Thymus (tissue), 11 donors: ENCODE results near the gene NFKB2. TPM values are rescaled to one million over a fixed set of nuclear protein-coding genes. Genes with fewer than 3 reads are reported as not detected.

Experiments
- DNase-seq, 9 donors: peaks; one replicate each; pipeline ENCODE4 v3.0.0-alpha.2; 2013; ENCODE audit warnings: low spot score in 9 of 9, low read depth in 6 of 9, missing footprints in 1 of 9
- H3K27ac ChIP-seq, 2 donors: one replicate each; pipeline ENCODE4 v1.5.1; 2013; ENCODE audit warnings: control low read depth in 1 of 2, low read depth in 1 of 2, low read length in 1 of 2, mild to moderate bottlenecking in 1 of 2, moderate library complexity in 1 of 2
- H3K27me3 ChIP-seq, 2 donors: one replicate each; pipeline ENCODE4 v1.5.1; 2013; ENCODE audit warnings: low read length in 1 of 2; ENCODE audit not compliant: control insufficient read depth in 2 of 2, insufficient read depth in 1 of 2
- H3K36me3 ChIP-seq, 2 donors: one replicate each; pipeline ENCODE4 v1.5.1; 2013; ENCODE audit warnings: low read length in 1 of 2, mild to moderate bottlenecking in 1 of 2, moderate library complexity in 1 of 2; ENCODE audit not compliant: control insufficient read depth in 2 of 2, insufficient read depth in 2 of 2
- H3K4me1 ChIP-seq, 2 donors: one replicate each; pipeline ENCODE4 v1.5.1; 2013; ENCODE audit warnings: low read length in 2 of 2; ENCODE audit not compliant: control insufficient read depth in 2 of 2, insufficient read depth in 2 of 2
- H3K4me3 ChIP-seq, 2 donors: one replicate each; pipeline ENCODE4 v1.5.1; 2013; ENCODE audit warnings: low read length in 2 of 2, control low read depth in 1 of 2, mild to moderate bottlenecking in 1 of 2
- H3K9me3 ChIP-seq, 2 donors: one replicate each; pipeline ENCODE4 v1.5.1; 2013; ENCODE audit warnings: low read length in 1 of 2, mild to moderate bottlenecking in 1 of 2; ENCODE audit not compliant: control insufficient read depth in 2 of 2, insufficient read depth in 1 of 2
- WGBS: extraction: QIAGEN DNeasy Blood & Tissue Kit; methylation state at CpG from one replicate; pipeline ENCODE4 v1.1.7; 2013; 5-methylcytosine and 5-hydroxymethylcytosine counted together
- polyA plus RNA-seq: library from polyadenylated mRNA; stranded (reverse); fragments of 200-250 nt; gene quantifications from one replicate; pipeline ENCODE4 v1.2.3, GENCODE V29; 2013
- total RNA-seq: library from RNA; stranded (reverse); fragments of 120-200 nt; gene quantifications from one replicate; pipeline ENCODE4 v1.2.4, GENCODE V29; 2013
- donor health status: healthy.

The NFKB2 gene
- total and polyA plus RNA-seq, 2 donors, result 35.6 to 37.8 TPM

DNA sequence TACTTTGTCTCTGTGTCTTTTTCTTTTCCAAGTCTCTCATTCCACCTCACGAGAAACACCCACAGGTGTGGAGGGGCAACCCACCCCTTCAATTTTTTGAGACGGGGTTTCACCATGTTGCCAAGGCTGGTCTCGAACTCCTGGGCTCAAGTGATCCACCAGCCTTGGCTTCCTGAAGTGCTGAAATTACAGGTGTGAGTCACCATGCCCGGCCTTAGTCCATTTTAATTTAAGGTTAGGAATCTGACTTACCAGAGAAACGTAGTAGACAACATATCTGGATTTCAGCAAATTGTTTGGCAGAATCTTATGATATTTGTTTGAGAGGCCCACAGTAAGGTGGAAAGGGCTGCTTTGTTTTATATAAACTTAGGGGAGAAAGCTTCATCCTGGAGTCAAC is 3.2 kb upstream of the NFKB2 start:
- no peaks in the 10 kb centered on the region for H3K9me3 ChIP-seq
- no peak for DNase-seq
- 95% methylated on average over 5 of the region's 5 CpGs for whole genome bisulfite sequencing
- peaks cover 0 to 4% of the 10 kb centered on the region in 2 donors for H3K36me3 ChIP-seq
- no peak overlapping the region for H3K4me3 ChIP-seq
- peaks cover 3 to 47% of the 10 kb centered on the region in 2 donors for H3K27me3 ChIP-seq
- no peak overlapping the region for H3K27ac ChIP-seq
- peaks cover 10 to 37% of the 10 kb centered on the region in 2 donors for H3K4me1 ChIP-seq

DNA sequence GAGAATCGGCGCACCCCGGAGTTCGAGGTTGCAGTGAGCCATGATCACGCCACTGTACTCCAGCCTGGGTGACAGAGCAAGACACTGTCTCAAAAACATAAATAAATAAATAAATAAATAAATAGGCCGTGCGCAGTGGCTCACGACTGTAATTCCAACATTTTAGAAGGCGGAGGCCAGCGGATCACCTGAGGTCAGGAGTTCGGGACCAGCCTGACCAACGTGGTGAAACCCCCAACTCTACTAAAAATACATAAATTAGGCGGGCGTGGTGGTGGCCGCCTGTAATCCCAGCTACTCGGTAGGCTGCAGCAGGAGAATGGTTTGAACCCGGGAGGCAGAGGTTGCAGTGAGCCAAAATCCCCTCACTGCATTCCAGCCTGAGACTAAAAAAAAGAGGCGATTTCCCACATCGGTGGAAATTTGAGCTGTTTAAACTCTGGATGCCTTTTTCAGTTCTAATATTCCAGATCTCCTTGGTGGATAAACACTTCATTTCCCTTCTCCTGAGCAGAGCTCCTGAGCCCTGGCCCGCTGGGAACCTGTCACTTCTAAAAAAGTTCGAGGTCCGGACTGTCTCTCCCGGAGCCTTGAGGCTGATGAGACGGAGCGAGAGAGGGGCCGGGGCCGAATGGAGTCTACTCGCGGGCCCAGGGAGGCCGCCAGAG is 2.0 kb upstream of the NFKB2 start:
- WGBS, result 39% methylated on average over 30 of the region's 30 CpGs
- peak overlapping the region; percentile 49 to 84 for H3K4me3 ChIP-seq
- H3K9me3 ChIP-seq, result no peaks in the 10 kb centered on the region
- no peak for DNase-seq
- peaks cover 3 to 49% of the 10 kb centered on the region in 2 donors for H3K27me3 ChIP-seq
- H3K27ac ChIP-seq, result peak overlapping the region; percentile 83 to 98
- peaks cover 0 to 15% of the 10 kb centered on the region in 2 donors for H3K36me3 ChIP-seq
- H3K4me1 ChIP-seq, result peaks cover 10 to 43% of the 10 kb centered on the region in 2 donors

DNA sequence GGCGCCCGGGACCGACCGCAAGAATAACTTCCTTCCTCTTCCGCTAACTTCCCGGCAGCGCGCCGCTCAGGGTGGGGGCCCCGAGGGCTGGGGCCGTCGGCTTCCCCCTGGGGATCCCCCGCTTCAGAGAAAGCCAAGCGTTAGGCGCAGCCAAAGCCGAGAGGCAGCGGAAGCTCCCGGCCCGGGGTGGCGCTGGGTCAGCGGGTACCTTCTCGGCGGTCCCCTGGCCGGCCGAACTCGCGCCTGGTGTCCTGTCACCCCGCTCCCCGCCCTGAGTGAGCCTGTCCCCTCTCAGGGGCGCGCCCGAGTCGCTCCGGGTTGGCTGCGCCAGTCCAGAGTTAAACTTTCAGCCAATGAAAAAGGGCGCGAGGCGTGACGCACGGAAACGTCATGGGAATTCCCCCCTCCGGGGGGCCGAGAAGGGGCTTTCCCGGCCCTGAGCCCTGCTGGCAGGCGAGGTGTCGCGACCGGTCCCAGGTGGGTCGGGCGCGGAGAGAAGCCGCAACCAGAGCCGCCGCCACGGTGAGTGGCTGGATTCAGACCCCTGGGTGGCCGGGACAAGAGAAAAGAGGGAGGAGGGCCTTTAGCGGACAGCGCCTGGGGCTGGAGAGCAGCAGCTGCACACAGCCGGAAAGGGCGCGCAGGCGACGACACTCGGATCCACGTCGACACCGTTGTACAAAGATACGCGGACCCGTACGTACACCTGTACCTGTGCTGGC is 1.3 kb upstream of the NFKB2 start:
- Histone ChIP-seq H3K4me1 (peaks cover 10 to 46% of the 10 kb centered on the region in 2 donors), H3K36me3 (peaks cover 0 to 15% of the 10 kb centered on the region in 2 donors), H3K9me3 (no peaks in the 10 kb centered on the region), H3K4me3 (peak overlapping the region; percentile 49 to 84), H3K27me3 (peaks cover 3 to 52% of the 10 kb centered on the region in 2 donors), H3K27ac (peak overlapping the region; percentile 83 to 98)
- DNase-seq, result peak; percentile 68 to 92 (median 77)
- under 1% methylated on average over 71 of the region's 71 CpGs for WGBS

DNA sequence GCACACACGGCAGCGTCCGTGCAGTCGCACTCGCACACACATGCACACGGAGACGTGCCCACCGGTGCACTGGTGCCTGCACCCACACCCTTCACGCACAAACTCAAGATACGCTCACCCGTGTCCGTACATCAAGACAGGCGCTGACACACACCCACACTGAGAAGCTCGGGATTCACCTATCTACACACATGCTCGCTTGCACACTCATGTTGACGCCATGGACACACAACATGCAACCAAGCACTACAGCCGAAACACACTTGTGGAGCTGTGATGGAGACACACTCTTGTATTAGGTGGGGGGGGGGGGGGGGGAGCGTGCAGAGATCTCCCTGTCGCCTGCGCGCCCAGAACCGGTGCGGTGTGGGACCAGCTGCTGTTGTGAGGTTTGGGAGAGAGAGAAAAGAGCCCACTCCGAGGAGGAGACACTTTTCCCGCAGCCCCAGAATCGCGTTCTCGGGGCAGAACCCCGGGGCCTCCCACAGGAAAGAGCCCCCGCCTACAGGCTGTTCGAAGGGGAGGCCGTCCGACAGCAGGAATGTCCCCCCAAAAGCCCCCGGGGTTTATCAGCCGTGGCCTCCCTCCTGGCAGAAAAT is 605 bp upstream of the NFKB2 start:
- WGBS, result 1% methylated on average over 35 of the region's 35 CpGs
- H3K9me3 ChIP-seq, result no peaks in the 10 kb centered on the region
- H3K4me3 ChIP-seq, result peak overlapping the region; percentile 49 to 84
- H3K27me3 ChIP-seq, result peaks cover 3 to 52% of the 10 kb centered on the region in 2 donors
- peak in 4 of 9 donors; percentile 36 to 66 (median 40) for DNase-seq
- peaks cover 0 to 16% of the 10 kb centered on the region in 2 donors for H3K36me3 ChIP-seq
- peak overlapping the region; percentile 83 to 98 for H3K27ac ChIP-seq
- H3K4me1 ChIP-seq, result peaks cover 10 to 50% of the 10 kb centered on the region in 2 donors

DNA sequence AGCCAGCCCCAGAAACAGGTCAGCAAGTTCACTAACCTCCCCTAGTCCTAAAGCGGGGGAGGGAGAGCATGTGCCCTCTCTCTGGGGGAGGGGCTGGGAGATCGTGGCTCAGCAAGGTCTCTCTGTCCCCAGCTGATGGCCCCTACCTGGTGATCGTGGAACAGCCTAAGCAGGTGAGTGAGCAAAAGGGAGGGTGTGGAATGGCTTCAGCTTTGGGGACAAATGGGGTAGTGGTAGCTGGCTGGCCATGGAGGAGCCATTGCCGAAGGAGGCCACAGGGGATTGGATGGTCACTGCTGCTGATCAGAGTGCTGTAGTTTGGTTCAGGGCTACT is 779 bp downstream of the NFKB2 start:
- Histone ChIP-seq H3K4me3 (peak overlapping the region; percentile 49 to 84), H3K27ac (peak overlapping the region in 1 of 2 donors; percentile 70), H3K36me3 (peaks cover 4 to 25% of the 10 kb centered on the region in 2 donors), H3K4me1 (peaks cover 10 to 53% of the 10 kb centered on the region in 2 donors), H3K9me3 (no peaks in the 10 kb centered on the region), H3K27me3 (peaks cover 3 to 44% of the 10 kb centered on the region in 2 donors)
- DNase-seq, result no peak
- 84% methylated on average over 4 of the region's 4 CpGs for WGBS

DNA sequence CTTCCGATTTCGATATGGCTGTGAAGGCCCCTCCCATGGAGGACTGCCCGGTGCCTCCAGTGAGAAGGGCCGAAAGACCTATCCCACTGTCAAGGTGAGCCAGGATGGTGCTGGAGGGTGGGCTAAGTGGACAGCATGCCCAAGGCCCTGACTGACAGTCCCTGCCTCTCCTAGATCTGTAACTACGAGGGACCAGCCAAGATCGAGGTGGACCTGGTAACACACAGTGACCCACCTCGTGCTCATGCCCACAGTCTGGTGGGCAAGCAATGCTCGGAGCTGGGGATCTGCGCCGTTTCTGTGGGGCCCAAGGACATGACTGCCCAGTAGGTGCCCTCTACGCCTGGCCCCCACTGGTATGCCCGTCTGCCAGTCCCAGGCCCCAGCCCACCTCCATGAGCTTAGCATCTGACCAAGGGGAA is 1.2 kb downstream of the NFKB2 start:
- Histone ChIP-seq H3K36me3 (peaks cover 8 to 29% of the 10 kb centered on the region in 2 donors), H3K4me1 (peaks cover 10 to 53% of the 10 kb centered on the region in 2 donors), H3K4me3 (peak overlapping the region in 1 of 2 donors; percentile 49), H3K9me3 (no peaks in the 10 kb centered on the region), H3K27me3 (peaks cover 3 to 44% of the 10 kb centered on the region in 2 donors), H3K27ac (no peak overlapping the region)
- no peak for DNase-seq
- WGBS, result 97% methylated on average over 12 of the region's 12 CpGs

DNA sequence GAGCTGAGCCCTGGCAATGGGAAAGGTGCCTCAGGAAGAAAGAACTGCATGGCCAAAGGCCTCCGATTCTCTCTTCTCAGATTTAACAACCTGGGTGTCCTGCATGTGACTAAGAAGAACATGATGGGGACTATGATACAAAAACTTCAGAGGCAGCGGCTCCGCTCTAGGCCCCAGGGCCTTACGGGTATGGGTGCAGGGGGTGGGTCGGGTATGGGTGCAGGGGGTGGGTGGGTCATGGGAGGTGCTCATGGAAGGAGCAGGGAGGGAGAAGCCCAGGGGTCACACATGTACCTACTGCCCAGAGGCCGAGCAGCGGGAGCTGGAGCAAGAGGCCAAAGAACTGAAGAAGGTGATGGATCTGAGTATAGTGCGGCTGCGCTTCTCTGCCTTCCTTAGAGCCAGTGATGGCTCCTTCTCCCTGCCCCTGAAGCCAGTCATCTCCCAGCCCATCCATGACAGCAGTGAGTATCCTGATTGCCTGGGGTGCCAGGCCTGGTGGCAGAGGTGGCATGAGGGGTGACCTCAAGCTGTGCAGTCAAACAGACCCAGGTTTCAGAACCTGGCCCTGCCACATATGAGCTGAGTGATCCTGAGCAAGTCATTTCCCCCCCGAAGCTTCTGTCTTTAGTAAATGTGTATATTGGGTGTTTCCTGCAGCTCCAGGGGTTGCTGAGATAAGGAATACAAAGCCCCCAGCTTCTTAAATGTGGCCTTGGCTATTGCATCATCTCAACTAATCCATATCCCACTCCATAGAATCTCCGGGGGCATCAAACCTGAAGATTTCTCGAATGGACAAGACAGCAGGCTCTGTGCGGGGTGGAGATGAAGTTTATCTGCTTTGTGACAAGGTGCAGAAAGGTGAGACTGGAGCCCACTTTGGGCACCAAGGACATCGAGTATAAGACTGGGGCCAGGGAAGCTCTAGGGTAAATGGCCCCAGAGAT is 2.0 kb downstream of the NFKB2 start:
- 96% methylated on average over 14 of the region's 14 CpGs for WGBS
- Histone ChIP-seq H3K36me3 (peaks cover 9 to 31% of the 10 kb centered on the region in 2 donors), H3K27me3 (peaks cover under 1 to 39% of the 10 kb centered on the region in 2 donors), H3K9me3 (no peaks in the 10 kb centered on the region), H3K27ac (no peak overlapping the region), H3K4me3 (no peak overlapping the region), H3K4me1 (peaks cover 10 to 53% of the 10 kb centered on the region in 2 donors)
- DNase-seq, result no peak

DNA sequence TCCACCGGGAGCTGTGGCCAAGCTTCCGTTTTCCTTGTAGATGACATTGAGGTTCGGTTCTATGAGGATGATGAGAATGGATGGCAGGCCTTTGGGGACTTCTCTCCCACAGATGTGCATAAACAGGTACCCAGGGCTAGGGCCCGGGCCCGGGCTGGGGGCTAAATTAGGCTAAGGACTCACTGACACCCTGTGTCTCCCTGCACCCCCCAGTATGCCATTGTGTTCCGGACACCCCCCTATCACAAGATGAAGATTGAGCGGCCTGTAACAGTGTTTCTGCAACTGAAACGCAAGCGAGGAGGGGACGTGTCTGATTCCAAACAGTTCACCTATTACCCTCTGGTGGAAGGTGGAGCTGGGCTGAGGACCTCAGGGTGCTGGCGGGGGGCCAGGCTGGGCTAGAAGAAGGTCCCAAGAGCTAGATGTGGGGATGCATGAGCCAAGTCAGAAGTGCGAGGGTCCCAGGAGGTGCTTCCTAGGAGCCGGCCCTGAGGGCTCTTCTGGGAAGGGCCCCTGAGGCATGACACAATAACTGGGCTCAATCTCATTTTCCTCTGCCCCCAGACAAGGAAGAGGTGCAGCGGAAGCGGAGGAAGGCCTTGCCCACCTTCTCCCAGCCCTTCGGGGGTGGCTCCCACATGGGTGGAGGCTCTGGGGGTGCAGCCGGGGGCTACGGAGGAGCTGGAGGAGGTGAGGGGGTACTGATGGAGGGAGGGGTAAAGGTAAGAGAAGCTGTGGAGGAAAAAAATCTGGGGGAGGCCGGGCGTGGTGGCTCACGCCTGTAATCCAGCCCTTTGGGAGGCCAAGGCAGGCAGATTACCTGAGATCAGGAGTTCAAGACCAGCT is 2.9 kb downstream of the NFKB2 start:
- H3K36me3 ChIP-seq, result peaks cover 9 to 31% of the 10 kb centered on the region in 2 donors
- H3K9me3 ChIP-seq, result no peaks in the 10 kb centered on the region
- WGBS, result 97% methylated on average over 21 of the region's 21 CpGs
- no peak overlapping the region for H3K27ac ChIP-seq
- peaks cover 8 to 49% of the 10 kb centered on the region in 2 donors for H3K4me1 ChIP-seq
- DNase-seq, result no peak
- H3K27me3 ChIP-seq, result peaks cover 0 to 30% of the 10 kb centered on the region in 2 donors
- H3K4me3 ChIP-seq, result no peak overlapping the region
